ENCODE results near the gene SLC5A10. TPM values are rescaled to one million over a fixed set of nuclear protein-coding genes. Genes with fewer than 3 reads are reported as not detected.
A peak's percentile ranks its signal among the peaks of the same experiment; 100 is the strongest.

SLC5A10 gene
- total and polyA plus RNA-seq, 8 donors = 0.60 to 1.0 (median 0.77) TPM; not detected in 2

DNA sequence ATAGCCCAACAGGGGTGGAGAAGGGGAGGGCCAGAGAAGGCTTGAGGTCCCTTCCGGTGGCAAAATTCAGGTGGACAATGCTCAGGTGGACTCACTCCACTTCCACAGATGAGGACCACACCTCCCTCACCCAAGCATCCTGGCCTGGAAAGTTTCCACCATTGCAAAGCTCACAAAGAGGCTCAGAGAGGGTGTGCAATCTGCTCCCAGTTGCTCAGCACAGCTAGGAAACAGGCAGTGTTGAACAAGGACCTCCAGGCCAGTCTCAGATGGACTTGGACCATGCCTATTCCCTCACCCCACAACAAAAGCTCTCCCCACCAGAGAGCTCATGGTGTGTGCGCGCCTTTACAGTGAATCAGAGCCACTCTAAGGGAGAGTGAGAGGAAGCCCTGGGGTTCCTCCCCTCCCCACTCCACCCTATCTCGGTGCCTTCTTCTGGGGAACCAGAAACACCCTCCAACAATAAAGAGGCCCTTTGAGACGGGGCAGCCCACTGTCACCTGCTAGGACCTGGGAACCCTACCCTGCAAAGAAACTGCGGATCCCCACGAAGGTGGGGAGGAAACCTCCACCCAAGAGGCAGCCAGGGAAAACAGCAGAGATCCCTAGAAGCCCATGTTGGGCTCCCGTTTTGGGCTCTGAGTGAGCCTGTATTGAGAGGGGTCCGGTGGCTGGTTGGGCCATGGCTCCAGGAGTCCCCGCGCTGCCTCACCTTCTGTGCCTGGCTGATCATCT is 51.0 kb downstream of the SLC5A10 start:
- TF ChIP-seq, protein P1, sequence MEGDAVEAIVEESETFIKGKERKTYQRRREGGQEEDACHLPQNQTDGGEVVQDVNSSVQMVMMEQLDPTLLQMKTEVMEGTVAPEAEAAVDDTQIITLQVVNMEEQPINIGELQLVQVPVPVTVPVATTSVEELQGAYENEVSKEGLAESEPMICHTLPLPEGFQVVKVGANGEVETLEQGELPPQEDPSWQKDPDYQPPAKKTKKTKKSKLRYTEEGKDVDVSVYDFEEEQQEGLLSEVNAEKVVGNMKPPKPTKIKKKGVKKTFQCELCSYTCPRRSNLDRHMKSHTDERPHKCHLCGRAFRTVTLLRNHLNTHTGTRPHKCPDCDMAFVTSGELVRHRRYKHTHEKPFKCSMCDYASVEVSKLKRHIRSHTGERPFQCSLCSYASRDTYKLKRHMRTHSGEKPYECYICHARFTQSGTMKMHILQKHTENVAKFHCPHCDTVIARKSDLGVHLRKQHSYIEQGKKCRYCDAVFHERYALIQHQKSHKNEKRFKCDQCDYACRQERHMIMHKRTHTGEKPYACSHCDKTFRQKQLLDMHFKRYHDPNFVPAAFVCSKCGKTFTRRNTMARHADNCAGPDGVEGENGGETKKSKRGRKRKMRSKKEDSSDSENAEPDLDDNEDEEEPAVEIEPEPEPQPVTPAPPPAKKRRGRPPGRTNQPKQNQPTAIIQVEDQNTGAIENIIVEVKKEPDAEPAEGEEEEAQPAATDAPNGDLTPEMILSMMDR (IDR thresholded peaks at IDR 0.05) = no peak
- intact Hi-C loops (cut with DNase I) = no loop called here

DNA sequence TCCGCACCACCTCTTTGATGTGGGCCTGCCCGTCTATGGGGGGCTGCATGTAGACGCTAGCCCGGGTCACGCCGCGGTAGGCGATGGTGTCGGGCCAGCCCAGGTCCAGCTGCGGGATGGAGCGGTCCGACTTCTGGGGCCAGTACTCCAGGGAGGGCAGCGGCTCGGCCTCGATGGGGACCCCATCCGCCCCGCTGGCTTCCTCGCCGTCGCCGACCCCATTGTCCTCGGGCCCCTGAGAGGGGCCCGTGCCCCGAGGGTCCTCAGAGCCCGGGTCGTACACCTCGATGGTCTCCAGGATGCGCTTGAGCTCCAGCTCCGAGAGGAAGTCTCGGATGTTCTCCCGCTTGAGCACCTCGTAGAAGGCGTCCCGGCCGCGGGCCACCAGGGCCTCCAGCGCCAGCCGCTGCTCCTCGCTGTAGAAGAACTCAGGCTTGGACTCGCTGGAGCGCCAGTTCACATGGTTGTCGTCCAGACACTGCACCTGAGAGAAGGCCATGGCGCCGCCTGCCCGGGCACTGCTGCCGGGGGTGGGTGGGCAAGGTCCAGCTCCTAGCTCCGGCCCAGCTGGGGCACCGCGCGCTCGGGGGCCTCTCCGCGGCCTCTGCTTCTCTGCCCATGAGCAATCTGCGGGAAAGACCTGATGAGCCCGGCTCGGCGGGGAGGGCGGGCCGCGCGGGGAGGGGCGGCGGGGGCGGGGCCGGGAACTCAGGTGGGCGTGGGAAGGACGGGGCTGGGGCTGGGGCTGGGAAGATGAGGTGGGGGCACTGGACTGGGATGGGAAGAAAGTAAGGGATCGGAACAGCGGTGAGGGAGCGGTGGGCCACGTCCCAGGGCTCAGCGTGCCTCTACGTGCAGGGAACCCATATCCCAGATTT is 51.8 kb downstream of the SLC5A10 start:
- Histone ChIP-seq H3K9me3 (no peaks in the 10 kb centered on the region), H3K27me3 (peaks cover 0 to 28% of the 10 kb centered on the region in 2 donors), H3K4me3 (peak overlapping the region; percentile 48 to 60), H3K27ac (peak overlapping the region in 1 of 2 donors; percentile 65), H3K36me3 (peaks cover 0 to 8% of the 10 kb centered on the region in 2 donors), H3K4me1 (peaks cover 3 to 32% of the 10 kb centered on the region in 2 donors)
- TF ChIP-seq, protein P1 (IDR thresholded peaks at IDR 0.05) = no peak
- intact Hi-C loops (cut with DNase I) = no loop called here
- ATAC-seq = peak; percentile 69
- peak in 2 of 4 donors; percentile 34 to 83 for DNase-seq

More for the DNA sequence above, 51.0 kb downstream of the SLC5A10 start:
- peaks cover 3 to 32% of the 10 kb centered on the region in 2 donors for H3K4me1 ChIP-seq
- peaks cover 0 to 14% of the 10 kb centered on the region in 2 donors for H3K36me3 ChIP-seq
- DNase-seq (peak in 1 of 4 donors; percentile 22), ATAC-seq (no peak)
- peak overlapping the region in 1 of 2 donors; percentile 60 for H3K4me3 ChIP-seq
- no peak overlapping the region for H3K27ac ChIP-seq
- H3K27me3 ChIP-seq = peaks cover 0 to 28% of the 10 kb centered on the region in 2 donors
- no peaks in the 10 kb centered on the region for H3K9me3 ChIP-seq

DNA sequence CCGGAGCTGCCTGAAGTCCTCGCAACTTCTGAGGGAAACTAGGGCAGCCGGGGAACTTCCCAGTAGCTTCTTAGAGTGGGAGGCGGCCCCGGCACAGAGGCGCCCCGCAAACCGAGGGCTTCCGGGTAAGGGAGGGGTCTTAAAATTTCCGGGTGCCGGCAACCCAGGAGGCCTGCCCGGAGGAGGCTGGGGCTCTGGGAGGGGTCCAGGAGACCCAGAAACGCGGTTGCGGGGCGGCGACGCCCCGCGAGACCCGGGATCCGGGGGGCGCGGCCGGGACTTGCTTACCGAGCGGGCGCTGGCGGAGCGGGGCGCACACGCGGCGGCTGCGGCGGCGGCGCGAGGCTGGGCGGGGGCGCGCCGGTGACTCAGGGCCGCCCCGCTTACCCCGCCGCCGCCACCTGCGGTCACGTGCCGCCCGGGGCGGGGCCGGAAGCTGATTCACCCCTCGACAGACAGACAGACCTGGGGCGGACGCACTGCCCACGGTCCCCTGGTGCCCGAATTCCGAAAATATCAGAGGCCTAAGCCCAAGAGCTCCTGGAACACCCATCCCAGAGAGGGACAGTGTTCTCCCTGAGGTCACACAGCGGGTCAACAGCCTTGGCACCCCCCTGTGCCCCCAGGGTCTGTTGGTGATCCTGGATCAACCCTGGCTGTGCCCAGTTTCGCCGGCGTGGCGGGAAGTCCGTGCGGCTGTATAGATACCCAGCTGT is 52.6 kb downstream of the SLC5A10 start, which contains the start of gene FAM83G:
TSS of gene FAM83G (minus strand) at position 344 of the 716 bp plus-strand sequence. CDS start 723 bp downstream, outside the sequence.
- H3K9me3 ChIP-seq = no peaks in the 10 kb centered on the region
- peak within 1 kb of the TSS; percentile 48 to 60 for H3K4me3 ChIP-seq
- peaks cover 3 to 32% of the 10 kb centered on the region in 2 donors for H3K4me1 ChIP-seq
- peaks cover 0 to 8% of the 10 kb centered on the region in 2 donors for H3K36me3 ChIP-seq
- H3K27me3 ChIP-seq = peaks cover 0 to 28% of the 10 kb centered on the region in 2 donors
- ATAC-seq (peak; percentile 91), DNase-seq (peak in 3 of 4 donors; percentile 64 to 94 (median 84))
- TF ChIP-seq, protein P1 (IDR thresholded peaks at IDR 0.05) = no peak
- intact Hi-C loops (cut with DNase I) = no loop called here
- H3K27ac ChIP-seq = peak within 1 kb of the TSS in 1 of 2 donors; percentile 75

DNA sequence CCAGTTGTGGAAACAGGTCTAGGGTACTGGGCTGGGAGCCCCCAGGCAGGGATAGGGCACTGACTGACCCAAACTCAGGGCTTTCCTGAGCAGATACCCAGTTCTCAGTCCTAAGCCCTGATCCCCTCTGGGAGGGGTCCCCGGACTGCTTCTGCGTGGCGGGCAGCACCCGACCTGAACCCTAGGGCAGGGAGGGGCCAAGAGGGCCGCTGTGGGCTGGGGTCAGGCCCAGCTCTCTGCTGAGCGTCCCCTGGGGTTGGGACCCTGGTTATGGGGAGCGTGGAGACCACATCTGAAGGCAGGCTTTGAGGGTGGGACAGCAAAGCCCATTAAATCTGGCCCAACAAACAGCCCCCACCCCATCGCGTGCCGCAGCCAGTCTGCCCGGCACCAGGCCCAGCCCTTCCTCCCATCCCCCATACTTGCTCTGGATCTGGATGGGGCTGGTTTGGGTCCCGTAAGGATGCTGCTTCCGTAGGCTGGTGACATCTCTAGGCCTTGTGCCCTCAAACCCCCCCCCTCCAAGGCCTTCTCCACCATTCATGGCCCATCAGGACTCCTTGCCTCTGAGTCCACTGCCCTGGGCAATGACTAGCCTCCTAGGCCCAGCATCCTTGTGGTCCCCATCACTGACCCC is 53.3 kb downstream of the SLC5A10 start:
- H3K36me3 ChIP-seq = peaks cover 0 to 3% of the 10 kb centered on the region in 2 donors
- ATAC-seq = peak; percentile 5
- peaks cover 0 to 28% of the 10 kb centered on the region in 2 donors for H3K27me3 ChIP-seq
- DNase-seq = peak in 1 of 4 donors; percentile 64
- no peaks in the 10 kb centered on the region for H3K9me3 ChIP-seq
- H3K4me1 ChIP-seq = peaks cover 3 to 32% of the 10 kb centered on the region in 2 donors
- H3K27ac ChIP-seq = peak overlapping the region in 1 of 2 donors; percentile 75
- TF ChIP-seq, protein P1 (IDR thresholded peaks at IDR 0.05) = no peak
- peak overlapping the region in 1 of 2 donors; percentile 60 for H3K4me3 ChIP-seq
- intact Hi-C loops (cut with DNase I) = no loop called here

All from left lung (tissue), 10 donors.